Measurements from ENCODE around the gene ZNF296. TPM values are rescaled to one million over a fixed set of nuclear protein-coding genes. Genes with fewer than 3 reads are reported as not detected.

Gene ZNF296
- total RNA-seq, 1 experiment from 2014 or later, result 13.8 TPM

GRCh38 chr19:45049073-45049736 is 27.1 kb downstream of the ZNF296 start:
- TF ChIP-seq NR1H2 (CRISPR knock-in tag; IDR thresholded peaks at IDR 0.05), result no peak
- no peak for TF ChIP-seq ZNF232 (CRISPR knock-in tag; IDR thresholded peaks at IDR 0.05)
- Mint-ChIP-seq H3K4me3 (no peak overlapping the region), H3K4me1 (no peaks in the 10 kb centered on the region), H3K9me3 (no peaks in the 10 kb centered on the region), H3K27me3 (ENCODE audit: low read depth) (no peaks in the 10 kb centered on the region), H3K27ac (peak overlapping the region; percentile 88), H3K36me3 (peaks cover 40% of the 10 kb centered on the region)
- no peak for ATAC-seq
- CTCF ChIA-PET, result interaction anchor here (1.6 to 1.7 kb wide), 2 partner anchors 10 to 60 kb away, joined by 5 to 9 read pairs; no protein-coding TSS in a partner anchor
- POLR2A ChIA-PET, result no interaction called here
- no peak for DNase-seq (ENCODE audit: low spot score)

DNA sequence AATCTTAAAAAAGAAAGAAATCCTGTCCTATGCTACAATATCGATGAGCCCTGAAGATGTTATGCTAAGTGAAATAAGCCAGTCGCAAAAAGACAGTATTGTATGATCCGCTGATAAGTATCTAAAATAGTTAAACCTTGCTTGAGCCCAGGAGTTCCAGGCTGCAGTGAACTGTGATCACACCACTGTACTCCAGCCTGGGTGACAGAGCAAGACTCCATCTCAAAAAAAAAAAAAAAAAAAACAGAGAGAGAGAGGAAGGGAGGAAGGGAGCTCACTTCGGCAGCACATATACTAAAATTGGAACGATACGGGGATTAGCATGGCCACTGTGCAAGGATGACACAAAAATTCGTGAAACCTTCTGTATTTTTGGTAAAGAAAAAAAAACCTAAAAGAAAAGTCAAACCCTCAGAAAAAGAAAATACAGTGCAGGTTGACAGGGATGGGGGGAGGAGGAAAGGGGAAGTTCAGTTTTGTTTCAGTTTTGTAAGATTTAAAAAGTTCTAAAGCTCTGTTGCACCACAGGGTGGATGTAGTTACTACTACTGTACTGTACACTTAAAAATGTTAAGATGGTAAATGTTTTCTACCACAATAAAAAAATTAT is 29.0 kb downstream of the ZNF296 start:
- TF ChIP-seq NFE2L1 (CRISPR knock-in tag; IDR thresholded peaks at IDR 0.05) (no peak), ZNF671 (CRISPR knock-in tag; IDR thresholded peaks at IDR 0.05) (no peak), NFYB (CRISPR knock-in tag; conservative IDR thresholded peaks at IDR 0.05; ENCODE audit: low read depth) (no peak), KAT7 (CRISPR knock-in tag; IDR thresholded peaks at IDR 0.05; ENCODE audit: borderline replicate concordance) (no peak), JAZF1 (CRISPR knock-in tag; IDR thresholded peaks at IDR 0.05) (no peak), ETV6 (CRISPR knock-in tag; IDR thresholded peaks at IDR 0.05) (no peak), ARID4B (CRISPR knock-in tag; IDR thresholded peaks at IDR 0.05; ENCODE audit: borderline replicate concordance) (no peak), SP1 (CRISPR knock-in tag; conservative IDR thresholded peaks at IDR 0.05) (no peak), PRRX2 (CRISPR knock-in tag; IDR thresholded peaks at IDR 0.05) (no peak), ZNF219 (CRISPR knock-in tag; IDR thresholded peaks at IDR 0.05; ENCODE audit: borderline replicate concordance) (no peak)
- H3K4me1 Mint-ChIP-seq, result no peaks in the 10 kb centered on the region
- 0 out of 2 replicates have a peak overlapping the region, but pooled peaks have one; percentile 39 for H3K27ac Mint-ChIP-seq
- no peaks in the 10 kb centered on the region for H3K9me3 Mint-ChIP-seq
- ATAC-seq (no peak), DNase-seq (ENCODE audit: low spot score) (no peak)
- no peak overlapping the region for H3K4me3 Mint-ChIP-seq
- no peaks in the 10 kb centered on the region for H3K27me3 Mint-ChIP-seq (ENCODE audit: low read depth)
- peaks cover 33% of the 10 kb centered on the region for H3K36me3 Mint-ChIP-seq
- CTCF ChIA-PET, result interaction anchor here (2.1 to 7.3 kb wide), 2 partner anchors 12 to 58 kb away, joined by 7 to 37 read pairs; no protein-coding TSS in a partner anchor
- POLR2A ChIA-PET, result interaction anchor here (0.7 kb wide), 1 partner anchor 74 kb away, joined by 4 read pairs; no protein-coding TSS in a partner anchor

- H3K36me3 Mint-ChIP-seq, result peaks cover 37% of the 10 kb centered on the region
- peak overlapping the region; percentile 24; the same call in 1 of the 2 replicates for H3K27ac Mint-ChIP-seq
- no peak overlapping the region for H3K4me3 Mint-ChIP-seq
- ATAC-seq (no peak), DNase-seq (ENCODE audit: low spot score) (no peak)
- no peaks in the 10 kb centered on the region for H3K9me3 Mint-ChIP-seq
- POLR2A ChIA-PET, result no interaction called here
- no peaks in the 10 kb centered on the region for H3K27me3 Mint-ChIP-seq (ENCODE audit: low read depth)
- CTCF ChIA-PET, result interaction anchor here (0.5 to 7.3 kb wide), 3 partner anchors 13 to 190 kb away, joined by 4 to 37 read pairs (median 7); no protein-coding TSS in a partner anchor
- H3K4me1 Mint-ChIP-seq, result no peaks in the 10 kb centered on the region
- TF ChIP-seq, protein P1, sequence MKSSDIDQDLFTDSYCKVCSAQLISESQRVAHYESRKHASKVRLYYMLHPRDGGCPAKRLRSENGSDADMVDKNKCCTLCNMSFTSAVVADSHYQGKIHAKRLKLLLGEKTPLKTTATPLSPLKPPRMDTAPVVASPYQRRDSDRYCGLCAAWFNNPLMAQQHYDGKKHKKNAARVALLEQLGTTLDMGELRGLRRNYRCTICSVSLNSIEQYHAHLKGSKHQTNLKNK (CRISPR knock-in tag; IDR thresholded peaks at IDR 0.05), result no peak
- TF ChIP-seq SMAD3 (CRISPR knock-in tag; IDR thresholded peaks at IDR 0.05; ENCODE audit: borderline replicate concordance) (no peak), ZNF671 (CRISPR knock-in tag; IDR thresholded peaks at IDR 0.05) (no peak), ZNF317 (CRISPR knock-in tag; IDR thresholded peaks at IDR 0.05; ENCODE audit: borderline replicate concordance, low read depth) (no peak), NR2C2 (CRISPR knock-in tag; IDR thresholded peaks at IDR 0.05) (no peak), E2F1 (CRISPR knock-in tag; IDR thresholded peaks at IDR 0.05) (no peak), NFE2L1 (CRISPR knock-in tag; IDR thresholded peaks at IDR 0.05) (no peak), CBFB (CRISPR knock-in tag; IDR thresholded peaks at IDR 0.05; ENCODE audit: low read depth) (no peak)
- TF ChIP-seq, protein P2, sequence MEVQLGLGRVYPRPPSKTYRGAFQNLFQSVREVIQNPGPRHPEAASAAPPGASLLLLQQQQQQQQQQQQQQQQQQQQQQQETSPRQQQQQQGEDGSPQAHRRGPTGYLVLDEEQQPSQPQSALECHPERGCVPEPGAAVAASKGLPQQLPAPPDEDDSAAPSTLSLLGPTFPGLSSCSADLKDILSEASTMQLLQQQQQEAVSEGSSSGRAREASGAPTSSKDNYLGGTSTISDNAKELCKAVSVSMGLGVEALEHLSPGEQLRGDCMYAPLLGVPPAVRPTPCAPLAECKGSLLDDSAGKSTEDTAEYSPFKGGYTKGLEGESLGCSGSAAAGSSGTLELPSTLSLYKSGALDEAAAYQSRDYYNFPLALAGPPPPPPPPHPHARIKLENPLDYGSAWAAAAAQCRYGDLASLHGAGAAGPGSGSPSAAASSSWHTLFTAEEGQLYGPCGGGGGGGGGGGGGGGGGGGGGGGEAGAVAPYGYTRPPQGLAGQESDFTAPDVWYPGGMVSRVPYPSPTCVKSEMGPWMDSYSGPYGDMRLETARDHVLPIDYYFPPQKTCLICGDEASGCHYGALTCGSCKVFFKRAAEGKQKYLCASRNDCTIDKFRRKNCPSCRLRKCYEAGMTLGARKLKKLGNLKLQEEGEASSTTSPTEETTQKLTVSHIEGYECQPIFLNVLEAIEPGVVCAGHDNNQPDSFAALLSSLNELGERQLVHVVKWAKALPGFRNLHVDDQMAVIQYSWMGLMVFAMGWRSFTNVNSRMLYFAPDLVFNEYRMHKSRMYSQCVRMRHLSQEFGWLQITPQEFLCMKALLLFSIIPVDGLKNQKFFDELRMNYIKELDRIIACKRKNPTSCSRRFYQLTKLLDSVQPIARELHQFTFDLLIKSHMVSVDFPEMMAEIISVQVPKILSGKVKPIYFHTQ (CRISPR knock-in tag; IDR thresholded peaks at IDR 0.05), result no peak
- TF ChIP-seq, protein P3, sequence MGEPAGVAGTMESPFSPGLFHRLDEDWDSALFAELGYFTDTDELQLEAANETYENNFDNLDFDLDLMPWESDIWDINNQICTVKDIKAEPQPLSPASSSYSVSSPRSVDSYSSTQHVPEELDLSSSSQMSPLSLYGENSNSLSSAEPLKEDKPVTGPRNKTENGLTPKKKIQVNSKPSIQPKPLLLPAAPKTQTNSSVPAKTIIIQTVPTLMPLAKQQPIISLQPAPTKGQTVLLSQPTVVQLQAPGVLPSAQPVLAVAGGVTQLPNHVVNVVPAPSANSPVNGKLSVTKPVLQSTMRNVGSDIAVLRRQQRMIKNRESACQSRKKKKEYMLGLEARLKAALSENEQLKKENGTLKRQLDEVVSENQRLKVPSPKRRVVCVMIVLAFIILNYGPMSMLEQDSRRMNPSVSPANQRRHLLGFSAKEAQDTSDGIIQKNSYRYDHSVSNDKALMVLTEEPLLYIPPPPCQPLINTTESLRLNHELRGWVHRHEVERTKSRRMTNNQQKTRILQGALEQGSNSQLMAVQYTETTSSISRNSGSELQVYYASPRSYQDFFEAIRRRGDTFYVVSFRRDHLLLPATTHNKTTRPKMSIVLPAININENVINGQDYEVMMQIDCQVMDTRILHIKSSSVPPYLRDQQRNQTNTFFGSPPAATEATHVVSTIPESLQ (CRISPR knock-in tag; IDR thresholded peaks at IDR 0.05), result no peak
These were observed 29.9 kb downstream of the ZNF296 start for GRCh38 chr19:45046355-45046754.
